ENCODE results near the gene FLNB. TPM values are rescaled to one million over a fixed set of nuclear protein-coding genes. Genes with fewer than 3 reads are reported as not detected.

Gene FLNB
- total RNA-seq, 1 experiment from 2014 or later = 580 TPM

- Mint-ChIP-seq H3K4me1 (ENCODE audit: insufficient read depth, unreplicated experiment) (no peaks in the 10 kb centered on the region), H3K4me3 (ENCODE audit: unreplicated experiment) (no peak overlapping the region), H3K27me3 (ENCODE audit: insufficient read depth, unreplicated experiment) (no peaks in the 10 kb centered on the region), H3K36me3 (ENCODE audit: insufficient read depth, unreplicated experiment) (peaks cover 96% of the 10 kb centered on the region), H3K9me3 (ENCODE audit: unreplicated experiment) (no peaks in the 10 kb centered on the region), H3K27ac (ENCODE audit: low read depth, unreplicated experiment) (no peak overlapping the region)
- CTCF ChIA-PET = interaction anchor here (1.6 kb wide), 1 partner anchor 12 kb away, joined by 4 read pairs; no protein-coding TSS in a partner anchor
- BruUV-seq (replicated peaks) = no TSS peak
- intact Hi-C loops (cut with micrococcal nuclease) = no loop called here
- TF ChIP-seq CTCF (IDR thresholded peaks at IDR 0.05; ENCODE audit: unreplicated experiment) = no peak
- POLR2A ChIA-PET = no interaction called here
- DNase-seq (ENCODE audit: unreplicated experiment) = no peak
These were observed 146.6 kb downstream of the FLNB start for GRCh38 chr3:58154626-58155449.

GRCh38 chr3:58155838-58156237 is 147.6 kb downstream of the FLNB start:
- H3K27me3 Mint-ChIP-seq (ENCODE audit: insufficient read depth, unreplicated experiment) = no peaks in the 10 kb centered on the region

GRCh38 chr3:58157700-58158099 is 149.5 kb downstream of the FLNB start:
- intact Hi-C loops (cut with micrococcal nuclease) = no loop called here
- DNase-seq (ENCODE audit: unreplicated experiment) = no peak
- Mint-ChIP-seq H3K27ac (ENCODE audit: low read depth, unreplicated experiment) (peak overlapping the region; percentile 46), H3K27me3 (ENCODE audit: insufficient read depth, unreplicated experiment) (no peaks in the 10 kb centered on the region), H3K4me1 (ENCODE audit: insufficient read depth, unreplicated experiment) (peaks cover 23% of the 10 kb centered on the region), H3K36me3 (ENCODE audit: insufficient read depth, unreplicated experiment) (peaks cover 89% of the 10 kb centered on the region), H3K9me3 (ENCODE audit: unreplicated experiment) (no peaks in the 10 kb centered on the region), H3K4me3 (ENCODE audit: unreplicated experiment) (no peak overlapping the region)
- no TSS peak for BruUV-seq (replicated peaks)
- CTCF ChIA-PET = interaction anchor here (1.0 to 4.2 kb wide), 4 partner anchors 10 to 195 kb away, joined by 3 to 26 read pairs (median 10); no protein-coding TSS in a partner anchor
- POLR2A ChIA-PET = interaction anchor here (1.4 kb wide), 1 partner anchor 149 kb away, joined by 3 read pairs; the partner anchor contains the start of gene FLNB
- no peak for TF ChIP-seq CTCF (IDR thresholded peaks at IDR 0.05; ENCODE audit: unreplicated experiment)

More at GRCh38 chr3:58155838-58156237, 147.6 kb downstream of the FLNB start:
- no TSS peak for BruUV-seq (replicated peaks)
- ChIA-PET CTCF (interaction anchor here (4.2 kb wide), 1 partner anchor 12 kb away, joined by 26 read pairs; no protein-coding TSS in a partner anchor), POLR2A (no interaction called here)
- no peak for DNase-seq (ENCODE audit: unreplicated experiment)
- H3K27ac Mint-ChIP-seq (ENCODE audit: low read depth, unreplicated experiment) = no peak overlapping the region
- peaks cover 95% of the 10 kb centered on the region for H3K36me3 Mint-ChIP-seq (ENCODE audit: insufficient read depth, unreplicated experiment)
- H3K4me1 Mint-ChIP-seq (ENCODE audit: insufficient read depth, unreplicated experiment) = peaks cover 8% of the 10 kb centered on the region
- TF ChIP-seq CTCF (IDR thresholded peaks at IDR 0.05; ENCODE audit: unreplicated experiment) = no peak
- intact Hi-C loops (cut with micrococcal nuclease) = no loop called here
- no peak overlapping the region for H3K4me3 Mint-ChIP-seq (ENCODE audit: unreplicated experiment)
- no peaks in the 10 kb centered on the region for H3K9me3 Mint-ChIP-seq (ENCODE audit: unreplicated experiment)

- BruUV-seq (replicated peaks) = no TSS peak
- CTCF ChIA-PET = interaction anchor here (0.8 to 4.2 kb wide), 5 partner anchors 9 to 196 kb away, joined by 3 to 26 read pairs (median 4); no protein-coding TSS in a partner anchor
- peaks cover 89% of the 10 kb centered on the region for H3K36me3 Mint-ChIP-seq (ENCODE audit: insufficient read depth, unreplicated experiment)
These were observed 150.4 kb downstream of the FLNB start for GRCh38 chr3:58158442-58159153.

More at GRCh38 chr3:58158442-58159153, 150.4 kb downstream of the FLNB start:
- POLR2A ChIA-PET = interaction anchor here (0.6 to 1.4 kb wide), 2 partner anchors 13 to 150 kb away, joined by 3 read pairs; partner anchors contain the start of gene FLNB
- DNase-seq (ENCODE audit: unreplicated experiment) = no peak
- intact Hi-C loops (cut with micrococcal nuclease) = no loop called here
- no peak overlapping the region for H3K4me3 Mint-ChIP-seq (ENCODE audit: unreplicated experiment)
- peaks cover 23% of the 10 kb centered on the region for H3K4me1 Mint-ChIP-seq (ENCODE audit: insufficient read depth, unreplicated experiment)
- no peak for TF ChIP-seq CTCF (IDR thresholded peaks at IDR 0.05; ENCODE audit: unreplicated experiment)
- no peaks in the 10 kb centered on the region for H3K27me3 Mint-ChIP-seq (ENCODE audit: insufficient read depth, unreplicated experiment)
- H3K9me3 Mint-ChIP-seq (ENCODE audit: unreplicated experiment) = no peaks in the 10 kb centered on the region
- peak overlapping the region; percentile 46 for H3K27ac Mint-ChIP-seq (ENCODE audit: low read depth, unreplicated experiment)
